KOPT-K1 (cell line): ENCODE data around the gene OR51A4.
"Not testable (repeated sequence)": the region's sequence is repeated elsewhere in the genome, so short reads cannot be mapped to it uniquely, and the experiment has no call there.

ENCODE experiments used
- H3K27ac ChIP-seq: fragments of 200-600 bp; sonication (generic); 2 replicates; pipeline ENCODE4 v1.5.1; 2016; ENCODE audit warnings: antibody characterized with exemption, mild to moderate bottlenecking, low read depth, low read length; ENCODE audit not compliant: poor library complexity, severe bottlenecking
- H3K36me3 ChIP-seq: fragments of 200-600 bp; sonication (generic); 2 replicates; pipeline ENCODE4 v1.5.1; 2017; ENCODE audit warnings: antibody characterized with exemption, mild to moderate bottlenecking, low read length, moderate library complexity; ENCODE audit not compliant: insufficient read depth
- H3K9me3 ChIP-seq: fragments of 200-600 bp; sonication (generic); 2 replicates; pipeline ENCODE4 v1.5.1; 2017; ENCODE audit warnings: antibody characterized with exemption, low read length, mild to moderate bottlenecking; ENCODE audit not compliant: insufficient read depth, poor library complexity, severe bottlenecking

The OR51A4 gene, protein sequence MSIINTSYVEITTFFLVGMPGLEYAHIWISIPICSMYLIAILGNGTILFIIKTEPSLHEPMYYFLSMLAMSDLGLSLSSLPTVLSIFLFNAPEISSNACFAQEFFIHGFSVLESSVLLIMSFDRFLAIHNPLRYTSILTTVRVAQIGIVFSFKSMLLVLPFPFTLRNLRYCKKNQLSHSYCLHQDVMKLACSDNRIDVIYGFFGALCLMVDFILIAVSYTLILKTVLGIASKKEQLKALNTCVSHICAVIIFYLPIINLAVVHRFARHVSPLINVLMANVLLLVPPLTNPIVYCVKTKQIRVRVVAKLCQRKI

DNA sequence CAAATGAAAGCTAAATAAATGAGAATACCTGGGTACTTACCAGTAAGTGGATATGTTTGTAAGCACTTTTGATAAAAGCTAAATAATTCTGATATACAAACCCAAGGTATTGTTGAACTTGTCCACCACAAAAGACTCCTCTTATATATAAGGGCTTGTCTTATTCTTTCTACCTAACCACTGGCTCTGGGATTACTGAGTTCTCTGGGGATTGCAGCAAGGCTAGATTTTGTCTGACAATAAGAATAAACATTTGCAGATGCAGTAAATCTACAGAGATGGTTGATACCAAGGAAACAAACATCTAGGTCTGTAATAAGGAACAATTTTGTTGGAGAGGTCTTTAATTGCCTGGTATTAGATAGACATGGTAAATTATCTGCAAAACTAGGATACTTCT is at the start of gene OR51A4:
Gene OR51A4, minus strand, starts transcription at position 101 of the 400 bp plus-strand sequence. CDS start 505 bp downstream, outside the sequence.
- no peak within 1 kb of the TSS for H3K27ac ChIP-seq
- no peaks in the 10 kb centered on the region for H3K36me3 ChIP-seq
- no peaks in the 10 kb centered on the region for H3K9me3 ChIP-seq

DNA sequence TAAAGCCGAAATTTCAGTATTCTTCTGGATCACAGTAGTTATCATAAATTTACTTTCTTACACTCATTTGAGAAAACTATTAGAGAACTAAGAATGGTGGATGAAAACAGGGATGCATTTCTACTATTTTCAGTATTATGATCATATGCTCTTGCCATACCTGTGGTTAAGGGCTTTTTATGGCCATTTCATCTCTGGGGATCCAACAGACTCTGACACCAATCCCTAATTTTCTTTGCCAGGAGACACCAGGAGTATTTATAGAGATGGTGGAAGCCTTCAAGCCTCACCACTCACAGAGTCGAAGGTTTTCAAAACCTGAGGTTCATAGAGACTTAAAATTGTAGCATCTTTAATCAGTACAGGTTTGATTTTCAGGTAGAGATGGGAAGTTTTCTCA is 47.1 kb upstream of the OR51A4 start, which contains the start of gene OR51L1:
Gene OR51L1, plus strand, starts transcription at position 301 of the 400 bp plus-strand sequence. CDS start 4,132 bp downstream, outside the sequence.
- Histone ChIP-seq H3K9me3 (no peaks in the 10 kb centered on the region), H3K36me3 (no peaks in the 10 kb centered on the region), H3K27ac (no peak within 1 kb of the TSS)

DNA sequence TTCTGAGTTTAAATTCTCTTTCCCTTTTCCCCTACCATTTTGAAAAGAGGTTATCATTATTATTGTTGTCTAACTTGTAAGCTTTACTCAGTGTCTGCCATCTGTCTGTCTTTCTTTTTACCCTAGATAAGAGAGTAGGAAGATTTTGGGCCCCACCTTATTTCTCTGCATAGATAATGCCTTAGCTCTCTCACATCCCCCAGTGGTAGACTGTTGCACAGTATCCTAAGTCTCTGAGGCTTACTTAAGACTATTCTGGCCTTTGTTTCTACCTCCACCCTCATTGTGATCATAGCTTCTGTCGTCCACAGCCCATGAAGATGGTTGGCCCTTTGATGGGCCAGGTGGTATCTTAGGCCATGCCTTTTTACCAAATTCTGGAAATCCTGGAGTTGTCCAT is 43.7 kb upstream of the OR51A4 start:
- no peak overlapping the region for H3K27ac ChIP-seq
- H3K36me3 ChIP-seq: no peaks in the 10 kb centered on the region
- no peaks in the 10 kb centered on the region for H3K9me3 ChIP-seq

DNA sequence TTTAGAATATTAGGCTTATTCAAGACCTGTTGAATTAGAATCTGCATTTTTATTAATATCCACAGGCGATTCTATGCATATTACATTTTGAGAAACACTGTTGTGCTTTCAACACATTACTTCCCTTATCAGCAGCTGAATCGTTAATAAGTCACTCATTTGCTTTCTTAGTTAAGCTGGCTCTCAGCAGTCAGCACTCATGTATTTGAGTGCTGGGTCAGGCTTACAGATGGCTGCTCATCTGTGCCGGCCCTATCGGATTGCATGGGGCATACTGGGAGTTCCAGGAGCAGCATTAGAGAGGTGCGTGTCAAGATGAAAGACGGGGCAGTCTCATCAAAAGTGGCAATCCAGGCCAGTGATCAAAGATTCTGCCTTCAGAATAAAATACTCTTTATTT is 36.4 kb upstream of the OR51A4 start:
- H3K9me3 ChIP-seq: no peaks in the 10 kb centered on the region
- H3K36me3 ChIP-seq: no peaks in the 10 kb centered on the region
- no peak overlapping the region for H3K27ac ChIP-seq

DNA sequence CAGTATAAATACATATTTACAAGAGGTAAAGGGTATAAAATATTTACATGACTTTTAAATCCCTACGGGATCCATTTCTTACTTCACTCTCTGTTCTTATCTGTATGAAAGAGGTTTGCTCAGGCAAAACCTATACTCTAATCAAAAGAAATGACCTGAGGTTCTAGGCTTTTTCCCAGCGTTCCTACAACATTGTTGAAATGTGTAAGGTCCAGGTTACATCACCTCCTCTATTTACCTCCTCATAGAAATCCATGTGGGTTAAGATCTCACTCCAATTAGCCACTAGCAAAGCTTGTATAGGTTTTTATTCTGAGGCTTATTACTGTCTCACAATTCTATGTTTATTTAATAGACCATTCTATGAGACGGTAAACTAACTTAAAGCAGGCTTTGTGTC is 35.3 kb upstream of the OR51A4 start:
- Histone ChIP-seq H3K27ac (no peak overlapping the region), H3K9me3 (peaks cover under 1% of the 10 kb centered on the region), H3K36me3 (no peaks in the 10 kb centered on the region)

DNA sequence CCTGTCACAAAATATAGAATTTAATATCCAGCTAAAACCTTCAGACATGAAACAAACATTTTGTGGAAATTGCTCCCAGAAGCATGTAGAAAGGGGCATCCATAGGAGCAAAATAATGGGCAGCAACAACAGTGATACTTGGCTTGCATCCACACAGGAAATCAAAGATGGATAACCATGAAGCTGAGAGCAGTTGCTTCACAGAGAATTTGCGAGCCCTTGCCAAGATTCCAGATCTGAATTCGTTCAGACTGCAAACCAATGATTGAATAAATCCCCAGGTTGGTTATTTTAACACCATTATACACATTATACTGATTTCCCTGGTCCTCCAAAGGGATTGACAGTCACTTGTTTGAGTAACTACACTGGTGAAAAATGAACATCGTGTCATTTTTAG is 31.6 kb upstream of the OR51A4 start:
- Histone ChIP-seq H3K27ac (no peak overlapping the region), H3K9me3 (peaks cover 5% of the 10 kb centered on the region), H3K36me3 (no peaks in the 10 kb centered on the region)

DNA sequence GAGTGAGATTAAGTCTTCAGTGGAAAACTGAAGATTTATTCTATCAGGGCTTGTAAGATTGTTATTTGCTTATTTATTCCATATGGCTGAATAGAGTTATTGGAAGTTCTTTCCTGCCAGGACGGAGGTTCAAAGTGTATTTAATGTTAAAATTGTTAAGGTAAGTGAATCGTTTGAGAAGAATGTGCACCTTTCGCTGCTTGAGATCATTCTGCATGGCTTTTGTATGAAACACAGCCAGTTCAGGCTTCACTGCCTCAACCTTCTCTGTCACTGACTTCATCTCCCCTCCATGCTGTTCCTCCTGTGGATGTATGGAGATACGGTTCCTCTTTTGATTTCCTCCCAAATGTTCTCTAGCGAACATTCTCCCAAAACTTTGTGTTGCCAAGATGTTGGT is 28.0 kb upstream of the OR51A4 start:
- peaks cover 5% of the 10 kb centered on the region for H3K9me3 ChIP-seq
- H3K36me3 ChIP-seq: no peaks in the 10 kb centered on the region
- no peak overlapping the region for H3K27ac ChIP-seq

DNA sequence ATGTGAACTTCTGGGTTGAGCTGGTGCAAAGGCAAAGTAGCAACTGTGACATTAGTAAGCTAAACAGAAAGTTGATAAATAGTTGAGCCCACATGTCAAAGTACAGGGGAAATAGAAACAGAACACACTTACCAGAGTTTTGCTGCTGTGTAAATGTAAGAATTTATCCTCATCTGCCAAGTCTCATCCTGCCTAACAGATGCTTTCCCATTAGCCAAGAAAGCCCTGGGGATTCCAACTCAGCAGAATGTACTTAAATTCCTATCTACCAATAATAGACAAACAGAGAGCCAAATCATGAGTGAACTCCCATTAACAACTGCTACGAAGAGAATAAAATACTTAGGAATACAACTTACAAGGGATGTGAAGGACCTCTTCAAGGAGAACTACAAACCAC is 15.4 kb upstream of the OR51A4 start:
- Histone ChIP-seq H3K36me3 (no peaks in the 10 kb centered on the region), H3K9me3 (no peaks in the 10 kb centered on the region), H3K27ac (no peak overlapping the region)

DNA sequence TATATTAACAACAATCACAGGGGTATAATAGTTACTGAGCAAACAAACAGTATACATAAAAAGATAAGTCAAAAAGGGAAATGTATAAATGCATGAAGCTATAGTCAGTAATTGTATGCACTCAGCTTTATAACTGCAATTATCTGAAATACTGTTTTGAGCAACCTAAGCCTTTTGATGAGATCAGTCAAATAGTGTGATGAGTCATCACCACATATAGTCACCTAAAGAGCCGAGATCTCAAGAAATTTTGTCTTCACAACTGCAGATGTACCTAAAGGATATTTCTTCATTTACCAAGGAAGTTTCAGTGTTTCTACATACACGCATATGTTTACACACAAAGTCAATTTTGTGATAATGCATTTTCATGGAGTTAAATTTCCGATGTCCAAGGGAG is 13.5 kb upstream of the OR51A4 start:
- H3K27ac ChIP-seq: no peak overlapping the region

DNA sequence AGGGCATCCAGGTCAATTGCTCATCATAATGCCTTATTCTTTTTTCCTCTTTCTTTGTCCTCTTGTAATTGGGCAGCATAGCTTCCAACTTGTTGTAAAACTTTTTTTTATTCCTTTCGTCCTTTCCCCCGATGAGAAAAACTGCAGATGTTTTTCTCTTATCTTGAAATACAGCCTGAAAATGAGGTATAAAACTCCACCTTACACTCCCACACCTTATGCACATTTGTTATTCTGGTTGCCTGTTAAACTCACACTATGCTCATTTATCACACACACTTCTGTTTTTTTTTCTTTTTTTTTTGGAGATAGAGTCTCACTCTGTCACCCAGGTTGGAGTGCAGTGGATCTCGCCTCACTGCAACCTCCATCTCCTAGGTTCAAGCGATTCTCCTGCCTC is 10.0 kb upstream of the OR51A4 start:
- H3K27ac ChIP-seq: no peak overlapping the region
- no peaks in the 10 kb centered on the region for H3K9me3 ChIP-seq

More for the DNA sequence above, 13.5 kb upstream of the OR51A4 start:
- H3K36me3 ChIP-seq: no peaks in the 10 kb centered on the region
- H3K9me3 ChIP-seq: no peaks in the 10 kb centered on the region

DNA sequence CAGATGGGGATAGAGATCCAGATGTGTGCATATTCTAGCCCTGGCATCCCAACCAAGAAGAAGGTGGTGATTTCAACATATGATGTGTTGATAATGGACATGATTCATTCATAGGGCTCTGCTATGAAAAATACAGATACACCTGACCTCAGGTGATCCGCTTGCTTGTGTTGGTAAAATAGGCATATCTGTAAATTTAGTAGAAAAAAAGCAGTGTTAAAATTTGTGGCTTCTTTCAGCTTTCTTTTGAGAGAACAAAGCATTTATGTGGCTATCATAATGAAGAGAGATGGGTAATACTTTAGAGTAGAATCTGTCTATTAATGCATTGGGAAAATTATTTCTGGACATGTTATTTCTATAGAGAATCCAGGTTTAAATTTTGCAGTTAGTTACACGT is 8.2 kb upstream of the OR51A4 start, which contains the start of gene OR51A2:
Gene OR51A2, minus strand, starts transcription at position 101 of the 400 bp plus-strand sequence. Its CDS starts 0 bp downstream, at position 101.
- not testable (repeated sequence) for H3K36me3 ChIP-seq, H3K9me3 ChIP-seq, H3K27ac ChIP-seq

More for the DNA sequence above, 10.0 kb upstream of the OR51A4 start:
- no peaks in the 10 kb centered on the region for H3K36me3 ChIP-seq

DNA sequence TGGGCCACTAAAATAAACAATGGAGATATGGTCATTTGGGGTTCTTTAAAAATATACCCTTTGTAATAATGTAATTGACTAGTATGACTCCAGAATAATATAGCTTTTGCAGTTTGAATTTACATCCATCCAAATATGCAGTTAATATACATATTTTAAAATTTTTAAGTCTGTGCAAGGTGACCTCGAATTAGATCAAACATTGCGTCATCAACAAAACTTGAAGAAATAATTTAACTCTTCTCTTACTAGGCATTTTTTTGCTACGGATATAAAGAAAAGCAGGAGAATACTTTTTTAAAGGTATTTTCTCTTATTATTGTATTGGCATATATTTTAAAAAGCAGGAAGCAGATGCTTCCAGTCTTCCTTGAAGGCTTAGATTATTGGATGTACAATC is 10.7 kb downstream of the OR51A4 start:
- Histone ChIP-seq H3K36me3 (no peaks in the 10 kb centered on the region), H3K27ac (no peak overlapping the region)

DNA sequence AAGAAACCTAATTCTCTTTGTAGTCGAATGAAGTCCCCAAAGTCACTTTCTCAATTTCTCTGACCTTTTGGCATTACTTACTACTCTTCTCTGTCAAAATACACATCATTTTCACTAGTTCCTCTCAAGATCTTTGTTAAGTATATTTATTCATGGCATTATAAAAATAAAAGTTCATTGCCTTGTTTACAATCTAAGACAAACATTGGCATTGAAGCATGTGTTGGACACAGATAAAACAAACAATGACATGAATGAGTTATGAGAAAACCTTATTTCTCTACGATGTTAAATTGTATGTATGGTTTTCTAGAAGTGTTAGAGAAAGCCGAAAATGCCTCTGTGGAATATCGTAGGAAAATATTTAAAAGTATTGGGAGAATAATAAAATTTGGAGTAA is 14.7 kb downstream of the OR51A4 start:
- no peaks in the 10 kb centered on the region for H3K36me3 ChIP-seq
- no peak overlapping the region for H3K27ac ChIP-seq
- H3K9me3 ChIP-seq: no peaks in the 10 kb centered on the region

More for the DNA sequence above, 10.7 kb downstream of the OR51A4 start:
- H3K9me3 ChIP-seq: no peaks in the 10 kb centered on the region

DNA sequence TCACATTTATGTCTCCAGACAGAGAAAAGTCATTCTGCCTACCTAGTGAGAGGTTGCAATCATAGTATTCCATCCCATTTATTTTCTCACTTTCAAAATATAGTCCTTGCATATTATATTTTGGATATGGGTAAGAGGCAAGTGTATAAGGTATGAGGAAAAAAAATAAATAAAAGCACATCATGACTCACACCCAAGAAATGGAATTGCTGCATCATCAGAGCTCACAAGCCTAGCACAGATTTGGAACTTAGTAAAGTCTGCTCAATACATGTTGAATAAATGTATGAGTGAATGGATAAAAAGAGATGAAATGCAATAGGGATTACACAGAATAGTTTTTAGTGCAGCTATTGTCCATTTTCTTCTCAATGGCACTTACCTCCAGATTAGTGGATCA is 20.8 kb downstream of the OR51A4 start:
- Histone ChIP-seq H3K27ac (no peak overlapping the region), H3K9me3 (no peaks in the 10 kb centered on the region), H3K36me3 (no peaks in the 10 kb centered on the region)

DNA sequence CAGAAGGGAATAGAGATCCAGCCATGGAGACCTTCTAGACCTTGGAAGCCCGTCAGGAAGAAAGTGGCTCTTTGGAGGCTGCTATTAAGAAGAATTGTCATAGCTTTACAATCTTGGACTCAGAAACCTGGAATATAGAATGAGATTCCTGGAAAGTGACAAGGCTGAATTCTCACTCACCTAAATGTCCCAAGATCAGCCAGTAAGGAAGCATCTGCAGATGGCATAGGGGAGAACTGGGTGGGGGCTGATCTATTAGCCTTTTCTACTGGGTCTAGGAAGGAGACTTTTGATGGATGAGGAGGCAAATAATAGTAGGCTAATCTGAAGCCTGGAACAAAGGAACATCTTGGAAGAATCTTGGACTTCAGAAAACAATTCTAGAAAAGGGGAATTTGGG is 23.2 kb downstream of the OR51A4 start, which contains the start of gene OR51G1:
Gene OR51G1, minus strand, starts transcription at position 101 of the 400 bp plus-strand sequence. Its CDS starts 0 bp downstream, at position 101.
- no peaks in the 10 kb centered on the region for H3K9me3 ChIP-seq
- H3K36me3 ChIP-seq: no peaks in the 10 kb centered on the region

DNA sequence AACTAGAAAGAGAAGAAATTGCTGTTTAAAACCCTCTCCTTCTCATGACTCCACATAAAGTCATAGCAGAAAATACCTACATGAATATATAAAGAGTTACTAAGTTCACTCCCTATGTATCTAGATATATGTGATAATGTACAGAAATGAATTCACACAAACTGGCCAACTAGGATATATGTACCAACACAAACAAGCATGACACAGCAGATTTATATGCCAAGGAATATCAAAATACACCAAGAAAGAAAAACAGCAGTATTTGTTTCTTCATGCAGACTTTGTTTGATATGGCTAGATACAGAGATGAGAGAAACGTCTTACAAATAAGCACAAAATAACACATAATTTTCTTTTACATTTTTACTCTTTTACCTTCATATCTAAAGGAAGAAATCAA is 25.1 kb downstream of the OR51A4 start:
- no peaks in the 10 kb centered on the region for H3K9me3 ChIP-seq

More for the DNA sequence above, 23.2 kb downstream of the OR51A4 start, which contains the start of gene OR51G1:
- H3K27ac ChIP-seq: no peak within 1 kb of the TSS

More for the DNA sequence above, 25.1 kb downstream of the OR51A4 start:
- Histone ChIP-seq H3K27ac (no peak overlapping the region), H3K36me3 (no peaks in the 10 kb centered on the region)
